Measurements from ENCODE around the gene PNPLA6.

PNPLA6 gene

GRCh38 chr19:7602935-7603497, 67.5 kb downstream of the PNPLA6 start:
- no peak for DNase-seq

GRCh38 chr19:7603919-7604318, 68.4 kb downstream of the PNPLA6 start:
- no peak for DNase-seq

GRCh38 chr19:7605490-7606222, 70.1 kb downstream of the PNPLA6 start:
- no peak for DNase-seq

- no peak for DNase-seq
Measured at GRCh38 chr19:7606289-7606688, 70.8 kb downstream of the PNPLA6 start.

- DNase-seq, result no peak
Measured at GRCh38 chr19:7607212-7607873, 71.8 kb downstream of the PNPLA6 start.

GRCh38 chr19:7607874-7608560, 72.5 kb downstream of the PNPLA6 start:
- DNase-seq, result no peak

- no peak for DNase-seq
Measured at GRCh38 chr19:7610491-7611240, 75.1 kb downstream of the PNPLA6 start.

Measured in activated CD4-positive, alpha-beta T cell treated with anti-CD3 and anti-CD28 coated beads for 4 hours (primary cell).